Activated CD4-positive, alpha-beta T cell treated with anti-CD3 and anti-CD28 coated beads, Interleukin-2, Interleukin-4, amounts not matched to agents 100 ng/mL and 50 ng/mL, durations not matched to agents 16 hours and 8 hours (primary cell): ENCODE measurements around the gene FAM107B.
"Not testable (repeated sequence)": the region's sequence is repeated elsewhere in the genome, so short reads cannot be mapped to it uniquely, and the experiment has no call there.

ENCODE experiments used
- DNase-seq: peaks from one replicate; pipeline ENCODE4 v3.0.0-alpha.2; 2020; ENCODE audit warnings: low spot score

FAM107B gene

DNA sequence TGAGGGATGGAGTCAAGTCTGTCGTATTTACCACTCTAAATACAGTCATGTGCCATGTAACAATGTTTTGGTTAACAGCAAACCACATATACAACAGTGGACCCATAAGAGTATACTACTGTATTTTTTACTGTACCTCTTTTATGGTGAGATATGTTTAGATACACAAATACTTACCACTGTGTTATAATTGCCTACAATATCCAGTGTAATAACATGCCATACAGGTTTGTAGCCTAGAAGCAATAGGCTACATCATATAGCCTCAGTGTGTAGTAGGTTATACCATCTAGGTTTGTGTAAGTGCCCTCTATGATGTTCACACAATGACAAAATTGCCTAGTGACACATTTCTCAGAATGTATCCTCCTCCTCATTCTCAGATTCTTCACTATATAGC is 110.4 kb downstream of the FAM107B start:
- DNase-seq: no peak

DNA sequence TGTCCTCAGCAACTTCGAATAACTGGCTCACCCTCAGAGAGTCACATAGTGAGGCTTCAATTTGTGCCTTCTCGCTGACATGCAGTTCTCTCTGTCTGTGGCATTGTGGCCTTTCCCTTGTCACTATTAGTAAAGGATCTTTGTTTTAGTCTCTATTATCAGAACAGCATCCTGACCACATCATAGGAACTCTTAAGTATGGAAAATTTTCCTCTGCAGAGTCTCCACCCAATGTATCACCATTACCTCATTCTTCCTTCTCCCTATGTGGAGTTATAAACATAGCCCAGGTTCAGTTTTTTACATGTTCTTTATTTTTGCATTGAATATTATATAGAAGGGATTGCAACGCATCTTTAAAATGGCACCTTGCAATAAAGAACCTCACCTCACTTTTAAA is 112.9 kb downstream of the FAM107B start:
- no peak for DNase-seq

DNA sequence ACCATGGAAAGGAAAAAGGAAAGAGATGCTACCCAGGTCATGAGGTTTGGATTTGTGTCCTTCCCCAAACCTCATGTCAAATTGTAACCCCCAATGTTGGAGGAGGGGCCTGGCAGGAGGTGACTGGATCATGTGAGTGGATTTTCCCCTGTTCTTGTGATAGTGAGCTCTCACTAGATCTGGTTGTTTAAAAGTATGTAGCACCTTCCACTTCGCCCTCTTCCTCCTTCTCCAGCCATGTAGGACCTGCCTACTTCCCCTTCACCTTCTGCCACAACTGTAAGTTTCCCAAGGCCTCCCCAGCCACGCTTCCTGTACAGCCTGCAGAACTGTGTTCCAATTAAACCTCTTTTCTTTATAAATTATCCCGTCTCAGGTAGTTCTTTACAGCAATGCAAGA is 113.9 kb downstream of the FAM107B start:
- no peak for DNase-seq

GRCh38 chr10:14659626-14660196 is 115.0 kb downstream of the FAM107B start:
- peak; percentile 89 for DNase-seq

- DNase-seq: not testable (repeated sequence)
These were observed 115.6 kb downstream of the FAM107B start for GRCh38 chr10:14659137-14659536.

- no peak for DNase-seq
These were observed 116.2 kb downstream of the FAM107B start for GRCh38 chr10:14658331-14659127.

GRCh38 chr10:14656052-14656730 is 118.5 kb downstream of the FAM107B start:
- DNase-seq: no peak

GRCh38 chr10:14654821-14655382 is 119.8 kb downstream of the FAM107B start:
- no peak for DNase-seq

DNA sequence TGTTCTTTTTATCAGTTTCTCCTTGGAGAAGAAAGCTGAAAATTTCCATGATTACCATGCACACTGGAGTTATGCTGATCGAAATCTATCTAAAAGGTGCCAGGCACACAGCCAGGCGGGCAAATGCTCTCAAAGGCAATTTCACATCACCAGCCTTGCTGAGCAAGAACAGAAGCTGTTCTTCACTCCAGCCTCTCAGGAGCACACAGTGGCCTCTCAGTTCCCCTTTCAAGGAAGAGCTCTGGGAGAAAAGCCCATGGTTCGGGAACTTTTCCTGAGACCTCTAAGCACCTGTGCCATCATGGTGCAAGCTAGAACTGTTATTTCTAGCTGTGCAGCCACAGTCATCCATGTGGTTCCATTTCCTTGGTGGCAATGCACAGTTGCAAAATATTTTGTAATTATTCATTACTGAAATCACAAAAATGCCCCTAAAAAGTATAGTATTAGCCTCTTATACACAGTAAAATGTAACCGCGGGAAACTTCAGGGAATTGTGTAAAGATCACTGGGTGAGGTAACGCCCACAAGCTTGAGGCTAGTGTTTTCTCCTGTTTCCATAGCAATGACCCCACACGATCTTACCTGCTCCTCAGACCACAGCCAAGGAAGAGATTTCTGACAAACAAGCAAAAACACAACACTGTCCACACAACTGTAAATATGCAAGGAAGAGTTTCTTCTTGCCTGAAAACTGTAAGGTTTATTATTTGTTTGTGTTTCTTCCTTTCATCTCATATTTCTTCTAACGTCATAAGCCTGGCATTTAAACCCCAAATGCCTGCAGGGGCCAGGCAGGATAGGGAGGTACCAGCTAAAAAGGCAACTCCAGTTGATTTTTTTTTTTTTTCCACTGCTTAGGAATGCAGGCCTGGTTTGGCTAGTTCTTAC is 121.2 kb downstream of the FAM107B start:
- DNase-seq: no peak

- no peak for DNase-seq
These were observed 121.9 kb downstream of the FAM107B start for GRCh38 chr10:14652816-14653215.

DNA sequence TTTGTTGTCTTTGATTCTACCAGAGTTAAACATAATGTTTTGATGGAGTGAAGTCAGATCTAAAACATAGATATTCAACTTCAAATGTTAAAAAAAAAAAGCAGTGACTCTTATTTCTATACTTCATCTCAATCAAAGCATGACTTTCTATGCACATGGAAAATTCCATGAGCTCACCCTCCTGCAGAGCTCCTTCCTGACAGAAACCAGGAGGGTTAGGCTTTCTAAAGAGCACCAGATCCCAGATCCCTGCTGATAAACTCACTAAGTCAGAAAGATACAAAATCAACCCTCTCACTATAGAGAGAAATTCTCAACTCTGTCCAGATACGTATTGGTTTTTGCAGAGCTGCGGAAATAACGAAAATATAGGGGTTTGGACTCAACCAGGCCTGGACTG is 122.6 kb downstream of the FAM107B start:
- no peak for DNase-seq

DNA sequence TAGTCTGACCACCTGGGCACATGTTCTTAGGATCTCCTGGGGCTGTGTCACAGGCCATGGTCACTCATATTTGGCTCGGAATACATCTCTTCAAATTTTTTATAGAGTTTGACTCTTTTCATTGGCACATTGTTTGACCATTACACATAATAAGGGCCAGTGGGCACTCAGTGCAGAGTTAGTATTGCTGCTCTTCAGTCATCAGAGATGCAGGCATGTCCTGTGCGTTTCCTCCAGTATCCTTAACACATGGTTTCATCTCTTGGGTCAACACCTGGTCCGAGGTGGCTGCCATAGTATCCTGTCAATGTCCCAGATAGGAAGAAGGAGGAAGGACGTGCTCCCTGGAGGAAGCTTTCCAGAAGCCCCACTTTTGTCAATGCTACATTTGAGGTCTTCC is 125.0 kb downstream of the FAM107B start:
- DNase-seq: no peak

GRCh38 chr10:14648946-14649345 is 125.8 kb downstream of the FAM107B start:
- no peak for DNase-seq

- DNase-seq: peak; percentile 75
These were observed 126.5 kb downstream of the FAM107B start for GRCh38 chr10:14648005-14648765.

- DNase-seq: no peak
These were observed 129.3 kb downstream of the FAM107B start for GRCh38 chr10:14645239-14645960.

- no peak for DNase-seq
These were observed 135.1 kb downstream of the FAM107B start for GRCh38 chr10:14639637-14640036.

DNA sequence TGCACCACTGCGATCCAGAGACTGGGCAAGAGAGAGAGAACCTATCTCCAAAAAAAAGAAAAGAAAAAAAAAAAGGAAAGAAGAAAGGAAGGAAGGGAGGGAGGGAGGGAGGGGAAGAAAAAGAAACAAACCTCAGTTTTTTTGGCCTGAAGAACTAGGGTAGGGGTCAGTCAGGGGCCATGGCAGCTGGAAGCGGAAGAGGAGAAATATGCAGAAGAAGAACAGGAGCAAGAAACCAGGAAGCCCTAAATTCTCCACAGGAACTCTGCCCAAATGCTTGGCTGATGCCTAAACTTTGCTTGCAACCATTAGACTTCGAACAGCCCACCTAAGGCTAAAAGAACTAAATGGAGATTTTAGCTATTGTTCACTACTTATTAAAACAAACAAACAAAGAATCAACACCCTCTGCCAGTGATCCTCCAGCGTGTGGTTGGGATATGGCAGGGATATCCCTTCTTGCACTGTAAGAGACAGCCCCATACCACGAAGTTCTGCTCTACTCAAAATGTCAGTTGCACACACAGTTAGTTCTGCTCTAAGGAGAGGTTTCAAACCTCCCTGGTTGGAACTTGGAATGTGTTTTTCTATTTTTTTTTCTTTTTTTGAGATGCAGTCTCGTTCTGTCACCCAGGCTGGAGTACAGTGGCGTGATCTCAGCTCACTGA is 139.5 kb downstream of the FAM107B start:
- DNase-seq: no peak

GRCh38 chr10:14634572-14634971 is 140.1 kb downstream of the FAM107B start:
- DNase-seq: not testable (repeated sequence)

- DNase-seq: no peak
These were observed 148.8 kb downstream of the FAM107B start for GRCh38 chr10:14625765-14626525.
